Fibroblast of skin of abdomen (primary cell): ENCODE results near the gene NR0B2. TPM values are rescaled to one million over a fixed set of nuclear protein-coding genes. Genes with fewer than 3 reads are reported as not detected.
"Not testable (repeated sequence)": the region's sequence is repeated elsewhere in the genome, so short reads cannot be mapped to it uniquely, and the experiment has no call there.

Experiments
- DNase-seq: peaks from one replicate; pipeline ENCODE4 v3.0.0-alpha.2; 2013
- polyA plus RNA-seq, 2 experiments: library from polyadenylated mRNA; unstranded; fragments of 120-200 nt; gene quantifications; one replicate each; pipeline ENCODE4 v1.2.1, GENCODE V29; 2013; ENCODE audit not compliant: insufficient read length in 2 of 2

The NR0B2 gene, protein sequence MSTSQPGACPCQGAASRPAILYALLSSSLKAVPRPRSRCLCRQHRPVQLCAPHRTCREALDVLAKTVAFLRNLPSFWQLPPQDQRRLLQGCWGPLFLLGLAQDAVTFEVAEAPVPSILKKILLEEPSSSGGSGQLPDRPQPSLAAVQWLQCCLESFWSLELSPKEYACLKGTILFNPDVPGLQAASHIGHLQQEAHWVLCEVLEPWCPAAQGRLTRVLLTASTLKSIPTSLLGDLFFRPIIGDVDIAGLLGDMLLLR
- polyA plus RNA-seq (2013, experiment 1 of 2; ENCODE audit: insufficient read length), result not detected
- polyA plus RNA-seq (2013, experiment 2 of 2; ENCODE audit: insufficient read length), result not detected

DNA sequence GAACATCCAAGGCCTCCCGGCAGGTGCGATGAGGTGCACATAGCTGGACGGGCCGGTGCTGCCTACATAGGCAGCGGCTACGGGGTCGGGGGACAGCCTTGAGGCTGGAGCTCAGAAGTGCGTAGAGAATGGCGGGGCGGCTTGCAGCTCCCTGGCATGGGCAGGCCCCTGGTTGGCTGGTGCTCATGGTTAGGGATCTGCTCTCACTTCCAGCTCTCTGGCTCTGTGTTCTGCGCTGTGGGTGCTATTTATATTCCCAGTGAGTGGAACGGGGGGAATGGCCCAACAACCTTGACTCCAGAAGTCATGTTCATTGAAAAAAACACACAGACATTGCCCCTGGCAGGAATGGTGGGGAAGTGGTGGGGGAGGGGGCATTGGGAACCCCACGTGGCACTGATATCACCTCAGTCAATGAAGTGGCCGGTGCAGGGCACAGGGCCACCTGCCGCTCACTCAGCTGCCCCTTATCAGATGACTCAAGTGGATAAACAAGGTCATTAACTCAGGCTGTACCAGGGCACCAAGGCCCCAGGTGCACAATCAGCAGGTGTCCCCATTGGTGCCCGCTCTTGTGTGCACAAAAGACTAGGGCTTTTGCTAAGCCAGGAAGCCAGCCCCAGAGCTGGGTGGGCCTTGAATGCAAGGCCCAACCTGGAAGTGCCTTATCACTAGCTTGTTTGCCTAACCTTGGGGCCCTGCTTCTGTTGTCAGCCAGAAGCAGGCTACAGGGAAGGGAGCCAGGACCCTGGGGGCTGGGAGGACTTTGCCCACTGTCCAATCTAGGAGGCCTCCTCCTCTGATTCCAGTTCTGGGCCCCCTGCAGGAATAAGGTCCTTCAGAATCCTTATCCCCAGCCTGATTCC is at the start of gene NR0B2:
Gene NR0B2 (minus strand): TSS at position 222 of the 866 bp plus-strand sequence. CDS start 35 bp downstream, at position 187.
- no peak for DNase-seq

DNA sequence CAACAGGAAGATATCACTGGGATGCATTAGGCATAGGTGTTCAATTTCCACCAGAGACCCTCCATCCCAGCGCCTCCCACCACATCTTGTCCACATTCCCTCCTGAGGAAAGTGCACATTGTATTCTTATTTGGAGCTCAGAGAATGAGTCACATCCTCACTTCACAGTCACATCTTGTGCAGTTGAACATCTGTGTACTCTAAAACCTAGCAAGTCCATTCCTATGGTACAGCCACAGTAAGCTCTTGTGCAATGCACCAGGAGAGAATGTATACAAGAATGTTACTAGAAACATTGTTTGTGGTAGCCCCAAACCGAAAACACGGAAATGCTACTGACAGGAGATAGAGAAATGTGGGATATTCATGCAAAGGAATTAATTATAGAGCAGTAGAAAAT is 48.1 kb upstream of the NR0B2 start:
- DNase-seq, result peak; percentile 94

DNA sequence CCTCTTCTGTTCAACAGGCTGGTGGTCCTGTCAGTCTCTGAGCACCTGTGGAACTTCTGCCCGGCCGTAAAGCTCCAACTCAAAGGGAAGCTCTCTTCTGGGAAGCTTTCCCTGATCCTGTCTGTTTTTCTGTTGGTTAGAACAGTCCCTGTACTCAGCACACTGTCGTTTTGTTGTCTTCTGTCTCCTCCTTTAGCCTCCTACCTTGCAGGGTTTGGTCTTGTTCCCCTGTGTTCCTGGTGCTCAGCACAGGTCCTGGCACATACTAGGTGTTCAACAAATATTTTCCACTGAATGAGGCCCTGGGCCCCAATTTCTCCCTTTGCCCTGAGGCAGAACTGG is 46.8 kb upstream of the NR0B2 start:
- no peak for DNase-seq

DNA sequence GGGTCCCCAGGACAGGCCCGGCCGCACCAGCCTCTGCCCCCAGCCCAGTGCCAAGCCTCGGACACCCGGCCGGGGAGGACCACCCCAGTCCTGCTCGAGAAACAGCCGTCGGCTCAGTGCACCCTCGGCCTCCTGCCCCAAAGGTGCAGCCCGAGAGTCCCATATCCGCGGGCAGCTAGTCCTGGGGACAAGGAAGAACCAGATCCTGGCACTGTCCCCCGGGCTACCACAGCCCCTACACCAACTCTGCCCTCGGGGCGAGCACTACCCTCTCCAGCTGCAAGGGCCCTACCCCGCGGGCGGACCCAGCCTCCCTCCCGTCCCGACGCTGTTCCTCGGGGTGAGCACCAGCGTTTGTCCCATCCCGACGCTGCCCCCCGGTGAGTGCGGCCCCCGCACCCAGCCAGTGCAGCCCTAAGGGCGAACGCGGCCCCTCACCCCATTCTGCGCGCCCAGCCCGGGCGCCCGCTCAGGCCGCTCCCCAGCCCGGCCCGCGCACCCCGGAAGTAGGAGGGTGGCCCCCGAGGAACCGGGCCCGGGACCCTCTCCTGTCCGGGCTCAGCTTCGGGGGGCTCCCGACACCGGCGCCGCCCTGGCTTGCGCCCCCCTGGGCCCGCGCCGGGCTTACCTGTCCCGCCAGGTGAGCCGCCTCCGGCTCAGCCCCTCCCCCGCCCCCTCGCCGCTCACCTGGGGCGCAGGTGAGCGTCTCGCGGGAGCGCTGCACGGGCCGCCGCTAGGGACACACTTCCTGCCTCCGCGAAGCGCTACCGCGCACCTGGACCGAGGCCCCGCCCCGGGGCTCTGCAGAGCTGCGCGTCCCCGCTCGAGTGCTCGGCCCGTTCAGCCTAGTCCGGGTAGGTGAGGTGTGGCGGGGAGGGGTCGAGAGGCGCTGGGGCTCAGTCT is 46.2 kb upstream of the NR0B2 start, which contains the start of gene KDF1:
Gene KDF1 (minus strand): TSS at position 747 of the 903 bp plus-strand sequence. CDS start 8,088 bp downstream, outside the sequence.
- no peak for DNase-seq

DNA sequence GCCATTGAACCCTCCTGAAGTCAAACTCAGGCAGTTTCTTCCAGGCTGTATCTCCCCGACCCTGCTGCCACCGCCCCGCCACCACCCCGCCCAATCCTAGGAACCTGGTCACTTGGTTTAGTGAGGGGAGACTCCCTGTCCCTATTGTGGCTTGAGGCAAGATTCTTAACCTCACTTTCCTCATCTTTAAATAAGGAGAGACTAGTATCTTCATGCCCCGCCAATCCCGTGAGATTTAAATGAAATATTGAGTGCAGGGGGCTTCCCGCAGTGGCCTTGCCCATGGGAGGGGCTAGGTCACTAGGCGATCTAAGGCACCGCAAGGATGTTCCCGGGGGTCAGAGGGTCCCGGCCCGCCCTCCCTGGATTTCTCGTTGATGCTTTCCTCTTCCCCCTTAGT is 45.5 kb upstream of the NR0B2 start:
- no peak for DNase-seq

DNA sequence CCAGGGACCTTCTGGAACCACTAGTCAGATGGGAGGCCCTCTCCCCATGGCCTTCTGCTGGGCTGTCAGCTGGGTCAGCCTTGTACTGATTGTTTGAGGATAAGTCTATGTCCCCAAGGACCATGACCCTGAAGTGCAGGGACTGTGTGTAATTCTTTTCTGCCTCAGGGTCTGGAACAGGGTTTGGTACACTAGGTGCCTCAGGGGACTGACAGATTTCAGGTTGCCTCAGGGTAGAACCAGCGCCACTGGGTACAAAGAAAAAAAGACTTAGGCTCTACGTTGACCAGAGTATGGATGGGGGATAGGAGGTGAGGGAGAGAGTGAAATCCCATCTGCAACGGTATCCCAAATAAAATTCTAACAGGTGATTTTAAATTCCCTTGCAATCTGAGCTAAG is 43.5 kb upstream of the NR0B2 start:
- no peak for DNase-seq

DNA sequence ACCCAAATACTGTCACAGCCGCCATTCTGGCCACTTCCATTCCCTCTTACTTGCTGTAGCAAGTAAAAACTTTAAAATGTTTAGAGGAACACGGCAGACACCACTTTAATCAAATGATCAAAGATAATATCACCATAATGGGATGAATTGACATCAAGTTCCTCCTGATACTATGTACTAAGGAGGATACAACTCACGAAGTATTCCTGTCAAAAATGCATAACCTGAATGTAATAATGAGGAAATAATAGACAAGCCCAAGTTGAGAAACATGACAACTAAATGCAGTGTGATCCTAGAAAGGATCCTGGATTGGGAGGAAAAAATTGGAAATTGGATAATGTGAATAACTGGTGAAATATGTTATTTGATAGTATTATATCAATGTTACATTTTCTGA is 42.5 kb upstream of the NR0B2 start:
- DNase-seq, result no peak

DNA sequence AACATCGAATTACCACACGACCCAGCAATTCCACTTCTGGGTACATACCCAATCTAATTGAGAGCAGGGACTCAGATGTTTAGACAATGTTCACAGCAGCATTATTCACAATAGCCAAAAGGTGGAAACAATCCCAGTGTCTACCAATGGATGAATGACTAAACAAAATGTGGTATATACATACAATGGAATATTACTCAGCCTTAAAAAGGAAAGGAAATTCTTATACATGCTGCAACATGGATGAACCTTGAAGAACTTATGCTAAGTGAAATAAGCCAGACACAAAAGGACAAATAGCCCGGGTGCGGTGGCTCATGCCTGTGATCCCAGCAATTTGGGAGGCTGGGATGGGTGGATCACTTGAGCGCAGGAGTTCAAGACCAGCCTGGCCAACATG is 39.6 kb upstream of the NR0B2 start:
- DNase-seq, result no peak

DNA sequence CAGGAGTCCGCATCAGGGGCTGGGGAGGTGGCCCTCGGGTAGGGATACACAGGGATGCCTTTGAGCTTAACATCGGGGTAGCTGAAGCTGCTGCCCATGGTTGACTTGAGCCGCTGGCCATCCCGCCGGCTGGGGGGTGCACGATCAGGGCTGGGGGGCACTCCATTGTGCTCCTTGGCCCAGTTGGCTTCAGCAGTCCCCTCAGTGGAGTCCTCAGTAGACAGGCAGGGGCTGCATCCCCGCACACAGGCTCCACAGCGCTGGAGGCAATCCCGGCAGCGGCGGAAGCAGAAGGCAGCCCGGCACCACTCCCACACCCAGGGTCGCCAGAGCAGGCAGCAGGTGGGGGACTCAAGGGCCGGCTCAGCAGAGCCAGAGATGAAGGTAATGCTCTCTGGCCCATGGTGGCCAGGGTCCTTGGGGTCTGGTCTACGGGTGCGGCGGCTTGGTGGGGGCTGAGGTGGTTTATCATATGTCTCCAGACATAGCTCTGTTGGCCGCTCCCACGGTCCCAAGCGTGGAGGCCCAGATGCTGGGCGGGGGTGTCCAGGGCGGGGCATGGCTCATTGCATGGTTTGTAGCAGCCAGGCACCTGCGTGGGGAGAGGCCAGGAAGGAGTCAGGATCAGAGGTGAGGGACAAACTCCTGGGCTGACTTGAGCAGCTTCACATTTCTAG is 38.2 kb upstream of the NR0B2 start:
- no peak for DNase-seq

DNA sequence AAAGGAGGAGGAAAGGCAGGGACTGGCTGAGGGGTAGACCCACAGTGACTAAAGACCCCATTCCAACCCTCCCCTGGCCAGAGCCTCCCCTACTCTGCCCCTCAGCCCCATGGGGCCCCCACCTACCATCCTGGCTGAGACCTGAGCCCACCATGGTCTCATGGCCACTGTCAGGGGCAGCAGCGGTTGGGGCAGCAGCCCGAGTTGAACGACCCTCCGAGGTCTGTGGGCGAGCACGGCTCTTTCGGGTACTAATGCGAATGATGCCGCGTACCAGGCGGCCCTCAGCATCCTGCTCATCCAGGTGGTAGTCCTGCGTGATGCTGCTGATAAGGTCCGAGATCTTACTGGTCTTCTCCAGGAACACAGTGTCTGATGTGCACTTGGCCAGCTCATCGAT is 37.4 kb upstream of the NR0B2 start:
- DNase-seq, result no peak

DNA sequence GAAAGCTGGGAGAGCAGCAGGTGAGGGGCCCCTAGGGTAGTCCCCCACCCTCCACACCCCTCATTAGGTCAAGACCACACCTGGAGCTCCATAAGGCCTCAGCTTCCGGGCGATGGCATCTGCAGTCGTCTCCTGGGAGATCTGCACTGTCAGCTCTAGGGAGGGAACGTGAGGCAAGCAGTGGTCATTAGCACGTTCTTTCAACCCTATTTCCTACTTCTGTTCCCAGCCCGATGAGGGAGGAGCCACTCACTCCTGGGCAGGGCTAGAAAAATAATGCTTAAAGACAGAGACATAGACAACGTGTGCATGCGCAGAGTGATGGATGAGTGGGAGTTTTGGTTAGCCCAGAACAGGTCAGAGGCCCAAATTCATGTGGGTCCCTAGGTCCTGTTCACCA is 36.8 kb upstream of the NR0B2 start:
- no peak for DNase-seq

DNA sequence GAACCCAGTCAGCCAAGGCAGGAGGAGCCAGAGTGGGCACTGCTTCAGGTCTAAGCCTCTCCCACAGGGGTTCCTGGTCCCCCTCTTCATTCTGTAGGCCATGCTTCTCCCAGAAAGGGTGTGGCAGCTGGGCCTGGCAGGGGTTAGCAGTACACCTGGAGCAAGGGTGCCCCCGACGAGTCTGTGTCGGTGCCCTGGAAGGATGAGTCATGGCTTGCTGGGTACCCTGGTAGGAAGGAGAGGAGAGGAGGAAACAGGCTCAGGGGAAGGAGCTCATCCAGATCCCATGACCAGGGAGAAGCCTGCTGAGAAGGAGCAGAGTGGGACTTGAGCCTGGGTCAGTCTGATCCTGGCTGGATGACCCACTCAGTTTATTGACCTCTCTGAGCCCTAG is 36.1 kb upstream of the NR0B2 start:
- DNase-seq, result no peak

DNA sequence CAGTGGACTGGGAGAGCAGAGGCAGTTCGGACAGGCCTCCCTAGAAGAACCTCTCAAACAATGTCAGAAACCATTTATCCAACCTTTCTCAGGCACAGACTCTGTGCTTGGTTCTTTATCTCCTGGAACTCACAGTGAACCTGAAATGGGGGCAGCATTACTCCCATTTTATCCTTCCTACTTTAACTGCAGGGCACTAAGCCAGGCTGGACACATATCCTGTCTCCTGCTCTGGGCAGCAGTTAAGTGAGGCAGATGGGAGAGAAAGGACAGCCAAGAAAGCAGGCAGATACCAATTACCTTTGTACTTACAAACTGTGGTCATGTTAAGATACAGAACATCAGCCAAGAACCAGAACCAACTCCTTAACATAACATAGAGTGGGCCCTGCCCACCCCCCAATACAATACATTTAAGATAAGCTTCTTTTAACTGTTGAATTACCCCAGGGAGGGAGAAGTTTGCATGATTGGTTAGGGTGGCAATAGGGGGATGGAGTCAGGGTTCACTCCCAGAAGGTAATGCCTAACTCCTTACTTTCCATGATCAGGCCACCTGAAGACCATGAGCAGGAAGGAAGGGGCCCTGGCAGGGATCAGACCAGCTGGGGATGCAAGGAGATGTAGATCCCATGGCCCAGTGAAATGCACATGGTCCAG is 35.6 kb upstream of the NR0B2 start:
- DNase-seq, result no peak

DNA sequence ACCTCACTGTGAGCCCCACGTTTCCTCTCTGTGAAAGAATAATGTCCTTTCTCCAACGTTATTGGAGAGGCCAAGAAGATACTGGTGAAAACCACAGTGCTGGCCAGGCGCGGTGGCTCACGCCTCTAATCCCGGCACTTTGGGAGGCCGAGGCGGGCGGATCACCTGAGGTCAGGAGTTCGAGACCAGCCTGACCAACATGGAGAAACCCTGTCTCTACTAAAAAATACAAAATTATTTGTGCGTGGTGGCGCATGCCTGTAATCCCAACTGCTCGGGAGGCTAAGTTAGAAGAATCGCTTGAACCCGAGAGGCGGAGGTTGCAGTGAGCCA is 34.9 kb upstream of the NR0B2 start:
- not testable (repeated sequence) for DNase-seq

DNA sequence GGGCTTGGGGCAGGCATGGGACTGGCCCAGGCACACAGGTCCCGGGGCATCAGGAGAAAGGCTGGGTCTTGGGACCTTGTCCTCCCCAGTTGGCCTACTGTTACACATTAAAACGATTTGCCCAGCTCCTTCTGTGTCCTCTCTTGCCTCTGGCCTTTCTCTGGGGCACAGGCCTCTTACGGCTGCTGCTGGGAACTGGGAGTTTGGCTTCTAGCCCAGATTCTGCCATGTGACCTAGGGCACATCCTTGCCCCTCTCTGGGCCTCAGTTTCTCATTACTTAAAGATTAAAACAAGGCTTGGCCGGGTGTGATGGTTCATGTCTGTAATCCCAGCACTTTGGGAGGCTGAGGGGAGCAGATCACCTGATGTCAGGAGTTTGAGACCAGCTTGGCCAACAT is 32.5 kb upstream of the NR0B2 start:
- DNase-seq, result no peak

DNA sequence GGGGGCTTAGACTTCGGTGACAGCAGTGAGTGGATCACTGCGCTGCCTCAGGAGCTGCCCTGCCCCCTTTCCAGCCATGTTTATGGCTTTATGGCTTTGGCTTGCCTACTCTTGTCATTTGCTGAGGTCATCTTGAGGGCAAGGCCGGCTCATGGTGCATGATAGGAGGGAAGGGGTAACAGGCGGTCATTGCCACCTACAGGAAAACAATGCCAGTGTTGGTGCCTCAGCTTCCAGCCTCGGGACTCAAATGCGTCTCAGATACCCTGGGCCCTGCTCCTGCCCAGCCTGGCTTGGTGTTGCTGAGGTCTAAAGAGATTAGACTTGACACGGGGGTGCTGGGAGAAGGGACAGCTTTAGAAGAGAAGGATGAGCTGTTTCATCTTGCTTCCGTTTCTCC is 32.0 kb upstream of the NR0B2 start:
- no peak for DNase-seq

DNA sequence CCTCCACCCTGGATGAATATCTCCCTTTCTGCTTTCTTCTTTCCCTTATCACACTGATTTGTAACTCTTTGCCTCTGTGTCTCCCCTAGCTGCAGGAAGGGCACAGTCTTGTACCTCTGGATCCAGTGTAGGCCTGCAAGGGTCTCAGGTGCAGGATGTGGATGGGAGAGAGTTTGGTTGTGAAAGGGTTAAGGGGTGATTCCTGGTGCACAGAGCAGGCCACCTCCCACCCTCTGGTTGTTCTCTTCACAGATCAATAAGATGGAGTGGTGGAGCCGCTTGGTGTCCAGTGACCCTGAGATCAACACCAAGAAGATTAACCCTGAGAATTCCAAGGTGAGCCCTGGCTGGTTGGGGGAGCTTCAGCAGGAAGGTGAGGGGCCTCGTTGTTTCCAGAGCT is 31.4 kb upstream of the NR0B2 start:
- no peak for DNase-seq

DNA sequence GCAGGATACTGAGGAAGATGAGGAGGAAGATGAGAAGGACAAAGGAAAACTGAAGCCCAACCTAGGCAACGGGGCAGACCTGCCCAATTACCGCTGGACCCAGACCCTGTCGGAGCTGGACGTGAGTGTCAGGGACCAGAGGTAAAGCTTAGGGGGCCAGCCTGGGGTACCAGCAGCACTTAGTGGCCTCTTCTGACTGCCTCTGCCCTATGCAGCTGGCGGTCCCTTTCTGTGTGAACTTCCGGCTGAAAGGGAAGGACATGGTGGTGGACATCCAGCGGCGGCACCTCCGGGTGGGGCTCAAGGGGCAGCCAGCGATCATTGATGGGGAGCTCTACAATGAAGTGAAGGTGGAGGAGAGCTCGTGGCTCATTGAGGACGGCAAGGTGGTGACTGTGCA is 28.9 kb upstream of the NR0B2 start:
- no peak for DNase-seq

DNA sequence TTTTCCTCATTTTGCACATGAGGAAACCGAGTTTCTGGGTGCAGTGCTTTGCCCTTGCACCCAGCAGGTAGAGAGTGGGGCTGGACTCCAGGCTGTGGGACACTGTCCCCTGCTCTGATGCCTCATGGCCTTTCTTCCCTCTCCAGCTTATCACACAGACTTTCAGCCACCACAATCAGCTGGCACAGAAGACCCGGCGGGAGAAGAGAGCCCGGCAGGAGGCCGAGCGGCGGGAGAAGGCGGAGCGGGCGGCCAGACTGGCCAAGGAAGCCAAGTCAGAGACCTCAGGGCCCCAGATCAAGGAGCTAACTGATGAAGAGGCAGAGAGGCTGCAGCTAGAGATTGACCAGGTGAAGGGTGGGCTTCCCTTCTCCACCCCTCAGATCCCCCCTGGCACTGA is 27.5 kb upstream of the NR0B2 start:
- DNase-seq, result no peak

DNA sequence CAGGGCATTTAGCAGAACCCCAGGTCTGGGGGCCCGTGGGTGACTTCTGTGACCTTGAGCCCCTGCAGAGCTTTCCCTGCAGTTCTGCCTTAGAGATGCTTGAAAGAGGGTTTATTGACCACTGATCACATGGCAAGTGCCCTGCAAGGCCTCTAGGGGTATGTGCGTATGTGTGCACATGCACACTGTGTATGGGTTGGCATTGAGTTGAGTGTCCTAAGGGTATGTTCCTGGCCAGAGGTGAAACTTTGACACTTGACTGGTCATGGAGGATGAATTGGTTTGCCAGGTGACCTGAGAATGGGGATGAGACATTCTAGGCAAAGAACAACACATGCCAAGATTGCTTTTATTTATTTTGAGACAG is 24.9 kb upstream of the NR0B2 start:
- DNase-seq, result no peak

DNA sequence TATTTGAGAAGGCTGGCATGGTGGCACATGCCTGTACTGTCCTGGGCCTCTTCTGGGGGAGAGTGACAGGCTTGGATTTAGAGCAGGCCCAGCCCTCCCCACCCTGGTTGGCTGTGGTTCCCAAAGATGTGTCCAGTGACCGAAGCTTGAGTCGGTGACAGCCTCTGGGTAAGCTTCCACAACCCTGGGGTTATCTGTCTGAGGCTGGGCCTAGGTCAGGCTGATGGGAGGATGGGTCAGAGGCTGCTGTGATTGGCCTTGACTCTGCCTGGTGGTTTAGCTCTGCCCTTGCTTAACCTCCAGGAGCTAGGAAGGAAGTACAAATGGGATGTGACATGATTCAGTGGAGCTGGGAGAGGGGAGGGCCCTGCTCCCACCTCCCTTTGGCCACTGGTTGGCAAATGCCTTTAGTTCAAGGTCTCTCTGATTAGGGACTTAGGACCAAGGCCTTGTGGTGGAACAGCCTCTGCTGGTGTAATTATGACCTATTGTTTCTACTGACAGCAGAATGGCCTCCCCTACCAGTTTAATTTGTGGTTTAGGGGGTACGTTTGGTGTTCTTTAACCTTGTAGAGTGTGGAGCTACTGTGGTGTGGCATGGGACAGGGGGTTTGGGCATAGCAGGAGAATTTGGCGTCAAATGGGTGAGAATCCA is 24.4 kb upstream of the NR0B2 start:
- DNase-seq, result no peak
